Gastrocnemius medialis (tissue), 4 donors: ENCODE measurements around the gene NBL1. TPM values are rescaled to one million over a fixed set of nuclear protein-coding genes. Genes with fewer than 3 reads are reported as not detected.

Experiments
- ATAC-seq, 2 donors: fragments of 150-250 bp; one replicate each; pipeline ENCODE4 v1.9.1; 2016
- DNase-seq, 2 donors: peaks; one replicate each; pipeline ENCODE4 v3.0.0-alpha.2; 2019
- H3K27ac ChIP-seq, 4 donors: fragments of 200-600 bp; sonication (generic); 1 replicate in 1 of 4; 2 replicates in 3 of 4; pipeline ENCODE4 v1.5.1; 2016 to 2018; ENCODE audit warnings: mild to moderate bottlenecking in 2 of 4, moderate library complexity in 1 of 4
- H3K27me3 ChIP-seq, 3 donors: fragments of 200-600 bp; sonication (generic) in 2 of 3; 1 replicate in 1 of 3; 2 replicates in 2 of 3; pipeline versions ENCODE4 v1.5.1 to v1.6.0; 2016 to 2019; ENCODE audit warnings: mild to moderate bottlenecking in 1 of 3, moderate library complexity in 1 of 3
- H3K36me3 ChIP-seq, 2 donors: fragments of 200-600 bp; sonication (generic) in 1 of 2; one replicate each; pipeline ENCODE4 v1.5.1; 2017 to 2018
- H3K4me1 ChIP-seq, 2 donors: fragments of 200-600 bp; sonication (generic) in 1 of 2; one replicate each; pipeline ENCODE4 v1.5.1; 2016 to 2017; ENCODE audit warnings: mild to moderate bottlenecking in 2 of 2
- H3K4me3 ChIP-seq, 4 donors: fragments of 200-600 bp; sonication (generic) in 3 of 4; 1 replicate in 1 of 4; 2 replicates in 3 of 4; pipeline ENCODE4 v1.5.1; 2016 to 2019; ENCODE audit warnings: mild to moderate bottlenecking in 2 of 4
- H3K9me3 ChIP-seq, 3 donors: fragments of 200-600 bp; sonication (generic) in 2 of 3; 1 replicate in 1 of 3; 2 replicates in 2 of 3; pipeline ENCODE4 v1.5.1; 2016 to 2019
- CTCF ChIP-seq, 5 experiments: fragments of 450-650 bp in 3 of 5; fragments of 200-600 bp in 2 of 5; sonication (generic) in 2 of 5; IDR thresholded peaks in 4 of 5; conservative IDR thresholded peaks in 1 of 5; 1 replicate in 4 of 5; 2 replicates in 1 of 5; pipeline ENCODE4 v1.5.1; 2016 to 2019; ENCODE audit warnings: antibody characterized with exemption in 5 of 5, mild to moderate bottlenecking in 3 of 5, moderate library complexity in 3 of 5
- POLR2A ChIP-seq, 2 donors: fragments of 450-650 bp; IDR thresholded peaks; one replicate each; pipeline ENCODE4 v1.6.1; 2017; ENCODE audit warnings: antibody characterized with exemption in 2 of 2, mild to moderate bottlenecking in 2 of 2, moderate library complexity in 2 of 2
- in situ Hi-C, 4 donors: fragments of 200-750 bp; cut with MboI; loops; one replicate each; pipeline versions ENCODE4 v1.15.0 to v1.8.0; 2017; ENCODE audit warnings: low sequenced_read_pairs in 4 of 4
- intact Hi-C: fragments of 100-400 bp; cut with DNase I; formaldehyde crosslinking; loops from one replicate; pipeline ENCODE4 v1.15.1; 2023; ENCODE audit warnings: low total_unique reads
- total RNA-seq, 4 donors: library from RNA; depleted of rRNA; stranded (reverse); fragments of >200 nt; gene quantifications; one replicate each; pipeline versions ENCODE4 v1.1.0 to v1.2.3, GENCODE V29; 2016

Gene NBL1
- total RNA-seq, 4 donors from 2014 or later = 7.9 to 20.3 (median 16.3) TPM

GRCh38 chr1:19640363-19641316 is 3.5 kb upstream of the NBL1 start:
- H3K27ac ChIP-seq = peak overlapping the region in 1 of 4 donors; percentile 54
- H3K9me3 ChIP-seq = no peaks in the 10 kb centered on the region
- intact Hi-C loops (no loop called here), in situ Hi-C loops (no loop called here)
- no peaks in the 10 kb centered on the region for H3K36me3 ChIP-seq
- ATAC-seq (no peak), DNase-seq (no peak)
- H3K4me1 ChIP-seq = peaks cover 9 to 10% of the 10 kb centered on the region in 2 donors
- no peak for TF ChIP-seq POLR2A (IDR thresholded peaks at IDR 0.05)
- TF ChIP-seq CTCF (IDR thresholded peaks at IDR 0.05 in 4 of 5, conservative IDR thresholded peaks at IDR 0.05 in 1 of 5) = no peak
- H3K4me3 ChIP-seq = no peak overlapping the region
- peaks cover 10 to 18% (median 17%) of the 10 kb centered on the region in 3 donors for H3K27me3 ChIP-seq

GRCh38 chr1:19643121-19643520 is 990 bp upstream of the NBL1 start:
- Histone ChIP-seq H3K4me3 (peak overlapping the region; percentile 53 to 59 (median 56)), H3K27ac (peak overlapping the region; percentile 72 to 82 (median 76)), H3K4me1 (peaks cover 9 to 14% of the 10 kb centered on the region in 2 donors), H3K9me3 (no peaks in the 10 kb centered on the region), H3K36me3 (no peaks in the 10 kb centered on the region), H3K27me3 (peaks cover 10 to 18% (median 17%) of the 10 kb centered on the region in 3 donors)
- DNase-seq (no peak), ATAC-seq (no peak)
- no peak for TF ChIP-seq POLR2A (IDR thresholded peaks at IDR 0.05)
- in situ Hi-C loops (no loop called here), intact Hi-C loops (no loop called here)

GRCh38 chr1:19644395-19644680 is 227 bp downstream of the NBL1 start:
- Histone ChIP-seq H3K36me3 (no peaks in the 10 kb centered on the region), H3K9me3 (no peaks in the 10 kb centered on the region), H3K27me3 (peaks cover 10 to 18% (median 17%) of the 10 kb centered on the region in 3 donors), H3K4me1 (peaks cover 9 to 14% of the 10 kb centered on the region in 2 donors), H3K4me3 (peak overlapping the region; percentile 63 to 80 (median 68)), H3K27ac (peak overlapping the region; percentile 77 to 85 (median 82))
- no peak for ATAC-seq
- in situ Hi-C loops = no loop called here
- TF ChIP-seq CTCF (IDR thresholded peaks at IDR 0.05 in 4 of 5, conservative IDR thresholded peaks at IDR 0.05 in 1 of 5) (no peak), POLR2A (IDR thresholded peaks at IDR 0.05) (no peak)
- DNase-seq = no peak
- intact Hi-C loops = no loop called here

- DNase-seq = no peak
- intact Hi-C loops (loop anchor here (5.0 kb wide), 1 partner anchor 48 kb away; a partner anchor contains a TSS), in situ Hi-C loops (no loop called here)
- H3K4me3 ChIP-seq = peak overlapping the region; percentile 63 to 80 (median 68)
- H3K36me3 ChIP-seq = no peaks in the 10 kb centered on the region
- no peaks in the 10 kb centered on the region for H3K9me3 ChIP-seq
- peak overlapping the region; percentile 77 to 85 (median 82) for H3K27ac ChIP-seq
- TF ChIP-seq CTCF (IDR thresholded peaks at IDR 0.05 in 4 of 5, conservative IDR thresholded peaks at IDR 0.05 in 1 of 5) (no peak), POLR2A (IDR thresholded peaks at IDR 0.05) (no peak)
- no peak for ATAC-seq
- peaks cover 10 to 18% (median 17%) of the 10 kb centered on the region in 3 donors for H3K27me3 ChIP-seq
- H3K4me1 ChIP-seq = peaks cover 9 to 10% of the 10 kb centered on the region in 2 donors
Observed at GRCh38 chr1:19644681-19645410, 735 bp downstream of the NBL1 start.
